ENCODE data around the gene MSGN1.

MSGN1 gene

GRCh38 chr2:17816396-17817245 lies at the start of gene MSGN1:
Gene MSGN1 (plus strand): TSS chr2:17816460. CDS start chr2:17816519, 59 bp downstream.
- Histone ChIP-seq H3K27me3 (ENCODE audit: control insufficient read depth in 5 of 5, insufficient read depth in 4 of 5, low read length in 5 of 5) (no peaks in the 10 kb centered on the region), H3K27ac (ENCODE audit: low read depth, low read length) (no peak within 1 kb of the TSS), H3K9ac (ENCODE audit: low read length in 5 of 5) (no peak within 1 kb of the TSS), H3K36me3 (ENCODE audit: control insufficient read depth in 5 of 5, insufficient read depth in 5 of 5, low read length in 5 of 5) (no peaks in the 10 kb centered on the region), H3K4me3 (ENCODE audit: low read depth in 1 of 5, low read length in 5 of 5) (no peak within 1 kb of the TSS), H3K9me3 (ENCODE audit: control insufficient read depth in 5 of 5, low read length in 5 of 5) (no peaks in the 10 kb centered on the region), H3K4me1 (ENCODE audit: control insufficient read depth in 5 of 5, insufficient read depth in 5 of 5, low read length in 5 of 5) (peaks cover 0 to 13% (median under 1%) of the 10 kb centered on the region in 5 donors)

GRCh38 chr2:17768894-17769293 lies 47.4 kb upstream of the MSGN1 start:
- no peaks in the 10 kb centered on the region for H3K9me3 ChIP-seq (ENCODE audit: control insufficient read depth in 5 of 5, low read length in 5 of 5)
- H3K27me3 ChIP-seq (ENCODE audit: control insufficient read depth in 5 of 5, insufficient read depth in 4 of 5, low read length in 5 of 5): no peaks in the 10 kb centered on the region
- no peak overlapping the region for H3K4me3 ChIP-seq (ENCODE audit: low read depth in 1 of 5, low read length in 5 of 5)
- H3K9ac ChIP-seq (ENCODE audit: low read length in 5 of 5): no peak overlapping the region
- peaks cover 0 to 19% (median 0%) of the 10 kb centered on the region in 5 donors for H3K36me3 ChIP-seq (ENCODE audit: control insufficient read depth in 5 of 5, insufficient read depth in 5 of 5, low read length in 5 of 5)
- H3K4me1 ChIP-seq (ENCODE audit: control insufficient read depth in 5 of 5, insufficient read depth in 5 of 5, low read length in 5 of 5): peaks cover 0 to 2% (median 0%) of the 10 kb centered on the region in 5 donors
- no peak overlapping the region for H3K27ac ChIP-seq (ENCODE audit: low read depth, low read length)

- Histone ChIP-seq H3K9ac (ENCODE audit: low read length in 5 of 5) (no peak overlapping the region), H3K27ac (ENCODE audit: low read depth, low read length) (no peak overlapping the region), H3K4me1 (ENCODE audit: control insufficient read depth in 5 of 5, insufficient read depth in 5 of 5, low read length in 5 of 5) (no peaks in the 10 kb centered on the region), H3K27me3 (ENCODE audit: control insufficient read depth in 5 of 5, insufficient read depth in 4 of 5, low read length in 5 of 5) (no peaks in the 10 kb centered on the region), H3K4me3 (ENCODE audit: low read depth in 1 of 5, low read length in 5 of 5) (no peak overlapping the region), H3K36me3 (ENCODE audit: control insufficient read depth in 5 of 5, insufficient read depth in 5 of 5, low read length in 5 of 5) (peaks cover 0 to 14% (median 0%) of the 10 kb centered on the region in 5 donors), H3K9me3 (ENCODE audit: control insufficient read depth in 5 of 5, low read length in 5 of 5) (no peaks in the 10 kb centered on the region)
These were observed 44.3 kb upstream of the MSGN1 start for GRCh38 chr2:17771956-17772355.

DNA sequence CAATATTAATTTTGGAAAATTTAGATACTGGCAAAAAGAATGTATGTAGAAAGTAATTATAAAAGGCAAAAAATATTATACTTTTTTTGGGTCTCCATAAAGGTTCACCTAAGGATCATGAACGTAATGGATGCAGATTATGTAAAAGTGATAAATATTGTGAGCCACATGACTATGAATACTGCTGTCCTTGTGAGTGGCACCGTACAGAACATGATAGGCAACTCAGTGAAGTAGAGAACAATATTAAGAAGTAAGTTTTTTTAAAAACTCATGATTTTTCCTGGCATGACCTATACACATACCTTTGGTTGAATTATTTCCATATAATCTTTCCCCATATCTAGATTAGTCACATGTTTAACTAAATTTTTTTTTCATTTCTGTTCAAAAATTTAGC lies 43.7 kb upstream of the MSGN1 start:
- no peaks in the 10 kb centered on the region for H3K27me3 ChIP-seq (ENCODE audit: control insufficient read depth in 5 of 5, insufficient read depth in 4 of 5, low read length in 5 of 5)
- H3K9ac ChIP-seq (ENCODE audit: low read length in 5 of 5): no peak overlapping the region
- no peak overlapping the region for H3K27ac ChIP-seq (ENCODE audit: low read depth, low read length)
- no peak overlapping the region for H3K4me3 ChIP-seq (ENCODE audit: low read depth in 1 of 5, low read length in 5 of 5)
- H3K9me3 ChIP-seq (ENCODE audit: control insufficient read depth in 5 of 5, low read length in 5 of 5): no peaks in the 10 kb centered on the region
- H3K4me1 ChIP-seq (ENCODE audit: control insufficient read depth in 5 of 5, insufficient read depth in 5 of 5, low read length in 5 of 5): no peaks in the 10 kb centered on the region
- peaks cover 0 to 8% (median 0%) of the 10 kb centered on the region in 5 donors for H3K36me3 ChIP-seq (ENCODE audit: control insufficient read depth in 5 of 5, insufficient read depth in 5 of 5, low read length in 5 of 5)

- H3K4me1 ChIP-seq (ENCODE audit: control insufficient read depth in 5 of 5, insufficient read depth in 5 of 5, low read length in 5 of 5): no peaks in the 10 kb centered on the region
- no peak overlapping the region for H3K27ac ChIP-seq (ENCODE audit: low read depth, low read length)
- H3K9me3 ChIP-seq (ENCODE audit: control insufficient read depth in 5 of 5, low read length in 5 of 5): no peaks in the 10 kb centered on the region
- no peak overlapping the region for H3K4me3 ChIP-seq (ENCODE audit: low read depth in 1 of 5, low read length in 5 of 5)
- H3K36me3 ChIP-seq (ENCODE audit: control insufficient read depth in 5 of 5, insufficient read depth in 5 of 5, low read length in 5 of 5): peaks cover 5 to 19% (median 7%) of the 10 kb centered on the region in 5 donors
- H3K9ac ChIP-seq (ENCODE audit: low read length in 5 of 5): no peak overlapping the region
- H3K27me3 ChIP-seq (ENCODE audit: control insufficient read depth in 5 of 5, insufficient read depth in 4 of 5, low read length in 5 of 5): no peaks in the 10 kb centered on the region
These were observed 35.7 kb upstream of the MSGN1 start for GRCh38 chr2:17780546-17780945.

GRCh38 chr2:17781482-17781881 lies 34.8 kb upstream of the MSGN1 start:
- H3K9me3 ChIP-seq (ENCODE audit: control insufficient read depth in 5 of 5, low read length in 5 of 5): no peaks in the 10 kb centered on the region
- H3K4me3 ChIP-seq (ENCODE audit: low read depth in 1 of 5, low read length in 5 of 5): no peak overlapping the region
- no peaks in the 10 kb centered on the region for H3K4me1 ChIP-seq (ENCODE audit: control insufficient read depth in 5 of 5, insufficient read depth in 5 of 5, low read length in 5 of 5)
- H3K27ac ChIP-seq (ENCODE audit: low read depth, low read length): no peak overlapping the region
- no peaks in the 10 kb centered on the region for H3K27me3 ChIP-seq (ENCODE audit: control insufficient read depth in 5 of 5, insufficient read depth in 4 of 5, low read length in 5 of 5)
- H3K9ac ChIP-seq (ENCODE audit: low read length in 5 of 5): no peak overlapping the region
- peaks cover 5 to 19% (median 7%) of the 10 kb centered on the region in 5 donors for H3K36me3 ChIP-seq (ENCODE audit: control insufficient read depth in 5 of 5, insufficient read depth in 5 of 5, low read length in 5 of 5)

DNA sequence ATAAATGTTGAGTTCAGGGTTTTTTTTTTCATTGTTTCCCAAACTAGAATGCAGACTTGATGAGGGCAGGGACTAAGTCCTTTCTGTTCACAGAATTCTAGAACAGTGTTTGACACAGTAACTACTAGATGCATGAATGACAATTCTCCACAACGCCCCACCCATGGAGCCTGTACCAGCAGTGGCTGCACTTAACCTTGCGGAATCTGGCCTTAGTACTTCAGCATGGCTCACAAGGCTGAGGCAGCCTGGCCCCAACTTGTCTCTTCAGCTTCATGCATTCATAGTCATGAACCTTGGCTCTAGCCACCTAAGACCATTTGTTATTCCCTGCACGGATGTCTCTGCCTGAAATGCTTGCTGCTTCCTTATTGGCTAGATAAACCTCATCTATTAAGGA lies 29.5 kb upstream of the MSGN1 start:
- Histone ChIP-seq H3K4me3 (ENCODE audit: low read depth in 1 of 5, low read length in 5 of 5) (no peak overlapping the region), H3K4me1 (ENCODE audit: control insufficient read depth in 5 of 5, insufficient read depth in 5 of 5, low read length in 5 of 5) (peaks cover 0 to 8% (median 2%) of the 10 kb centered on the region in 5 donors), H3K27me3 (ENCODE audit: control insufficient read depth in 5 of 5, insufficient read depth in 4 of 5, low read length in 5 of 5) (peaks cover 0 to 7% (median 4%) of the 10 kb centered on the region in 5 donors)

DNA sequence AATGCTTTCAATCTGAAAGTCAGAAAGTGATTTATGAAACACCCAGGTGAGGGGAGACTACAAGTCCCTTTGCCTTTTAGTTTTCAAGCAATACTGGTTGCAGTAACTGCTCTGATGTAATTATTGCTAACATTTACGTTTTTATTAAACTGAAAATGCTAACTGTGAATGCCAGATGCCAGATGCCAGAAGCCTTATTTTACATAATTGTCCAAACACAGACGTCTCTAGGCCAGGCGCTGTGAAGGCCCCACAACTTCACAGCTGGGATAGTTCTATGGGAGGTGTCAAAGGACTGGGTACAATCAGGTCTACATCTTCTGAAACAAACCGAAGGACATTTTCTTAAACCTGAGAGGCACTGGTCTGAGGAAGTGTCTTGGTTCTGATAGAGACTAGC lies 27.5 kb upstream of the MSGN1 start:
- H3K27ac ChIP-seq (ENCODE audit: low read depth, low read length): no peak overlapping the region
- no peak overlapping the region for H3K4me3 ChIP-seq (ENCODE audit: low read depth in 1 of 5, low read length in 5 of 5)
- no peaks in the 10 kb centered on the region for H3K36me3 ChIP-seq (ENCODE audit: control insufficient read depth in 5 of 5, insufficient read depth in 5 of 5, low read length in 5 of 5)
- no peak overlapping the region for H3K9ac ChIP-seq (ENCODE audit: low read length in 5 of 5)
- peaks cover 0 to 12% (median 4%) of the 10 kb centered on the region in 5 donors for H3K4me1 ChIP-seq (ENCODE audit: control insufficient read depth in 5 of 5, insufficient read depth in 5 of 5, low read length in 5 of 5)
- no peaks in the 10 kb centered on the region for H3K9me3 ChIP-seq (ENCODE audit: control insufficient read depth in 5 of 5, low read length in 5 of 5)
- peaks cover 0 to 9% (median 4%) of the 10 kb centered on the region in 5 donors for H3K27me3 ChIP-seq (ENCODE audit: control insufficient read depth in 5 of 5, insufficient read depth in 4 of 5, low read length in 5 of 5)

More for the DNA sequence above, 29.5 kb upstream of the MSGN1 start:
- Histone ChIP-seq H3K9ac (ENCODE audit: low read length in 5 of 5) (no peak overlapping the region), H3K9me3 (ENCODE audit: control insufficient read depth in 5 of 5, low read length in 5 of 5) (no peaks in the 10 kb centered on the region), H3K27ac (ENCODE audit: low read depth, low read length) (no peak overlapping the region), H3K36me3 (ENCODE audit: control insufficient read depth in 5 of 5, insufficient read depth in 5 of 5, low read length in 5 of 5) (peaks cover 0 to under 1% (median 0%) of the 10 kb centered on the region in 5 donors)

- H3K36me3 ChIP-seq (ENCODE audit: control insufficient read depth in 5 of 5, insufficient read depth in 5 of 5, low read length in 5 of 5): no peaks in the 10 kb centered on the region
- peaks cover 0 to 9% (median 4%) of the 10 kb centered on the region in 5 donors for H3K27me3 ChIP-seq (ENCODE audit: control insufficient read depth in 5 of 5, insufficient read depth in 4 of 5, low read length in 5 of 5)
- peaks cover 0 to 12% (median 4%) of the 10 kb centered on the region in 5 donors for H3K4me1 ChIP-seq (ENCODE audit: control insufficient read depth in 5 of 5, insufficient read depth in 5 of 5, low read length in 5 of 5)
- H3K27ac ChIP-seq (ENCODE audit: low read depth, low read length): no peak overlapping the region
- no peak overlapping the region for H3K9ac ChIP-seq (ENCODE audit: low read length in 5 of 5)
- H3K9me3 ChIP-seq (ENCODE audit: control insufficient read depth in 5 of 5, low read length in 5 of 5): no peaks in the 10 kb centered on the region
- H3K4me3 ChIP-seq (ENCODE audit: low read depth in 1 of 5, low read length in 5 of 5): no peak overlapping the region
These were observed 25.7 kb upstream of the MSGN1 start for GRCh38 chr2:17790536-17790935.

DNA sequence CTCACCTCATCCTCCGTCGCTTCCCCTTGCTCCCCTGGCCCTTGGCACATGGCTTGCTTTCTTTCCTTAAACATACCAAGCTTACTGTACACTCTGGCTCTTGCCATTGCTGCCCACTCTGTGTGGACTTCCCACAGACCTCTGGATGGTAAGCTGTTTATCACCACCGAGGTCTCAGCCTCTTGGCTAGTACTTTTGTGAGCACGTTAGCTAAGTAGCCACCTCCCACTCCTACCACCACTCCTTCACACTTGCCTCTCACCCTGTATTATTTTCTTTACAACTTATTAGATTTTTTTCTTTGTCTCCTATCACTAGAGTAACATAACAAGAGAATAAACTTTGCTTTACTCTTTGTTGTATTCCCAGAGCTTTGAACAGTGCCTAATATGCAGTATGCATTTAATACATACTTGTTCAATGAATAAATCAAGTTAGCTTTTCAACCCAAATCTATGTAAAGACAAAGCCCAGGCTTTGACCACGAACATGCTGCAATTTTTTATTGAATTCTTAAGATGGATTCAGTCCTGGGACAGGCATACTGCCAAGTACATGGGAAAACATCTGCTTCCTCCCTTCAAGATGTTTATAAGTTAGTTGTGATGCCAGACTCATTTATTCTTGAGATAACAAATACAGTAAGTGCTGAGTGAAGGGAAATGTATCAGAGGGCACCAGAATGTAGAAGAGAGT lies 25.0 kb upstream of the MSGN1 start:
- no peak overlapping the region for H3K4me3 ChIP-seq (ENCODE audit: low read depth in 1 of 5, low read length in 5 of 5)
- no peak overlapping the region for H3K9ac ChIP-seq (ENCODE audit: low read length in 5 of 5)
- no peaks in the 10 kb centered on the region for H3K36me3 ChIP-seq (ENCODE audit: control insufficient read depth in 5 of 5, insufficient read depth in 5 of 5, low read length in 5 of 5)
- peaks cover 0 to 9% (median 4%) of the 10 kb centered on the region in 5 donors for H3K27me3 ChIP-seq (ENCODE audit: control insufficient read depth in 5 of 5, insufficient read depth in 4 of 5, low read length in 5 of 5)
- H3K9me3 ChIP-seq (ENCODE audit: control insufficient read depth in 5 of 5, low read length in 5 of 5): no peaks in the 10 kb centered on the region
- H3K4me1 ChIP-seq (ENCODE audit: control insufficient read depth in 5 of 5, insufficient read depth in 5 of 5, low read length in 5 of 5): peaks cover 0 to 12% (median 4%) of the 10 kb centered on the region in 5 donors
- no peak overlapping the region for H3K27ac ChIP-seq (ENCODE audit: low read depth, low read length)

Measured in subcutaneous abdominal adipose tissue (tissue), 5 donors.